Choroid plexus epithelial cell (primary cell): ENCODE measurements around the gene PRKRIP1.

Experiments used
- DNase-seq: peaks from one replicate; pipeline ENCODE4 v3.0.0-alpha.2; 2010; ENCODE audit warnings: low read depth
- H3K4me3 ChIP-seq: 2 replicates; pipeline ENCODE4 v1.5.1; 2011; ENCODE audit warnings: low read depth, mild to moderate bottlenecking, control low read depth, low read length, moderate library complexity
- TF ChIP-seq, protein P1 (sequence below): conservative IDR thresholded peaks from 2 replicates; pipeline ENCODE4 v1.5.1; 2011; ENCODE audit warnings: low read depth, mild to moderate bottlenecking, control low read depth, inconsistent platforms, low read length, moderate library complexity

Gene PRKRIP1

DNA sequence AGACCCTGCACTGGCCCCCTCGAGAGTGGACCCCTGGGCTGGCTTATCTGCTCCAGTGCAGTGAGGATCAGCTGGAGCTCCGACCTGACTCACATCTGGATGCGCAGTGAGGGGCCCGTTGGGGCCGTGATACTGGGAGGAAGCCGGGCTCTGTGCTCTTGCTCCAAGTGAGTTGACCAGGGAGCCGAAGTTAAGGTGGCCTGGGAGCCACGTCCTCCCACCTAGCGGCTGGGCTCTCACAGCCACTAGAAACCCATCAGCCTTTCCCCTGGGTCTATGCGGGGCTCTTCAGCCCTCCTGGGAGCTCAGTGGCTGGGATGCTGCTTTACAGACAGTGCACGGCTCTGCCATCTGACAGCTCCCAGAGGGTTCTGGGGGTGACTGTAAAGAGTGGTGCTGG is 59.4 kb downstream of the PRKRIP1 start:
- TF ChIP-seq, protein P1, sequence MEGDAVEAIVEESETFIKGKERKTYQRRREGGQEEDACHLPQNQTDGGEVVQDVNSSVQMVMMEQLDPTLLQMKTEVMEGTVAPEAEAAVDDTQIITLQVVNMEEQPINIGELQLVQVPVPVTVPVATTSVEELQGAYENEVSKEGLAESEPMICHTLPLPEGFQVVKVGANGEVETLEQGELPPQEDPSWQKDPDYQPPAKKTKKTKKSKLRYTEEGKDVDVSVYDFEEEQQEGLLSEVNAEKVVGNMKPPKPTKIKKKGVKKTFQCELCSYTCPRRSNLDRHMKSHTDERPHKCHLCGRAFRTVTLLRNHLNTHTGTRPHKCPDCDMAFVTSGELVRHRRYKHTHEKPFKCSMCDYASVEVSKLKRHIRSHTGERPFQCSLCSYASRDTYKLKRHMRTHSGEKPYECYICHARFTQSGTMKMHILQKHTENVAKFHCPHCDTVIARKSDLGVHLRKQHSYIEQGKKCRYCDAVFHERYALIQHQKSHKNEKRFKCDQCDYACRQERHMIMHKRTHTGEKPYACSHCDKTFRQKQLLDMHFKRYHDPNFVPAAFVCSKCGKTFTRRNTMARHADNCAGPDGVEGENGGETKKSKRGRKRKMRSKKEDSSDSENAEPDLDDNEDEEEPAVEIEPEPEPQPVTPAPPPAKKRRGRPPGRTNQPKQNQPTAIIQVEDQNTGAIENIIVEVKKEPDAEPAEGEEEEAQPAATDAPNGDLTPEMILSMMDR: no peak
- DNase-seq: no peak
- no peak overlapping the region for H3K4me3 ChIP-seq

DNA sequence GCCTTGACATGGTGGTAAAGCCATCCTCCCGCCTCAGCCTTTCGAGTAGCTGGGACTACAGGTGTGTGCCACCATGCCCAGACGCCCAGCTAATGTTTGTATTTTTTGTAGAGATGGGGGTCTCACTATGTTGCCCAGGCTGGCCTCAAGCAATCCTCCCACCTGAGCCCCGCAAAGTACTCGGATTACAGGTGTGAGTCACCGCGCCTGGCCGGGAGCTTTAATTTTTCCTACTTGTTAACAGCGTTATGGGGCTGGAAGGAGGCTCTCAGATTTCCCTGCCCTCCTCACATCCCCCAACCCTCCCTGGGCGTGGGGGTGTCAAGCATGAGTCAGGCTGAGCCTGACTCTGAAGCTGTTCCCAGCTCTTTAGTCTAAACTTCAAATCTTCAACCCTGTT is 60.2 kb downstream of the PRKRIP1 start:
- no peak overlapping the region for H3K4me3 ChIP-seq
- peak; percentile 29 for DNase-seq
- TF ChIP-seq, protein P1: no peak

DNA sequence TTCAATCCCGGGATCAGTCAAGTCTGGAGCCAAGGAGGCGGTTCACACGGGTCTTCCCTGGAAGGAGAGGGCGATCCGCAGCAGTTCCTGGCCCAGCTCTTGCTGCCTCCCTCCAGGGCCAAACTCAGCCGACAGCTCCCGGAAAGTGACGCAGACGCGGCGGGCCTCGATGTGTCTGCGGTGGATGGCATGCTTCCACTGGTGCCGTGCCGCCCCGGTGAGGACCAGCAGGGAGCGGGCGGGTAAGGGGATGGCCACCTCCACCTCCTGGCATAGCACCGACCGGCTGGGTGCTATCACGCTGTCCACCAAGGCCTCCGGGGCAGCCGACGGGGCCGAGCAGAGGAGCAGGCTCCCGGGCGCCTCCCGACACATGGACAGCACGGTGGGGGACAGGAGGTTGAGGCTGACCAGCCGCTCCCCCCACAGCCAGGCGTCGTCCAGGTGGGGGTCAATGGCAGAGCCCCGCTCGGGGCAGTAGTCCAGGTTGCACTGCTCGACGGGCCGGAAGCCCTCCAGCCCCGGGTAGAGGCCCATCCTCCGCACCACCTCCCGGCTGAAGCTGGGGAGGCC is 61.3 kb downstream of the PRKRIP1 start:
- DNase-seq: no peak
- no peak overlapping the region for H3K4me3 ChIP-seq
- TF ChIP-seq, protein P1: no peak

DNA sequence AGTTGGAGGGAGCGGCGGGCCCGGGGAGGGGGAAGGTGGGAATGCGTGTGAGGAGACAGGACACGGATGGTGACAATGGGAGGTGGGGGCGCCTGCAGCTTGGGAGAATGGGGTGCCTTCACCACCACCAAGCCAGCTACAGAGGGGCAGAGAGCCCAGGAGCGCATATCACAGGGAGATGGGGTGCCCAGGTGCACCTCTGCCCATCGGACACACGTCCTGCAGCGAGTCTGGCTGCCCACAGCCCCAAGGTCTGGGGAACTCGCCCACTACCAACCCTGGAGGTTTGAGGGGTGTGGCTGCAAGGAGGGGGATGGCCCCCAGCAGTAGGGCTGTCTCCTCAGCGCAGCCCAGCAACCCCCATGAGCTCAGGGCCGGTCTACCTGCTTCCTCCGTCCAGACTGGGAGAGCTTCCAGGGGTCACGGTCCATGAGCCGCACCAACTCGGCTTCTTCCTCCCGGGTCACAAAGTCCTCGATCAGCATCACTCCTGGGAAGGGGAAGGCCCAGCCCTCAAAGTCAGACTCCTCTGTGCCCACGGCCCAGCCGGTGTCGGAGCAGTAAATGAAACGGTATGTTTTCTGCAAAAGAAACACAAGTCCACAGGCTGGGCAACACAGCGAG is 63.2 kb downstream of the PRKRIP1 start:
- DNase-seq: no peak
- H3K4me3 ChIP-seq: no peak overlapping the region
- TF ChIP-seq, protein P1: no peak

DNA sequence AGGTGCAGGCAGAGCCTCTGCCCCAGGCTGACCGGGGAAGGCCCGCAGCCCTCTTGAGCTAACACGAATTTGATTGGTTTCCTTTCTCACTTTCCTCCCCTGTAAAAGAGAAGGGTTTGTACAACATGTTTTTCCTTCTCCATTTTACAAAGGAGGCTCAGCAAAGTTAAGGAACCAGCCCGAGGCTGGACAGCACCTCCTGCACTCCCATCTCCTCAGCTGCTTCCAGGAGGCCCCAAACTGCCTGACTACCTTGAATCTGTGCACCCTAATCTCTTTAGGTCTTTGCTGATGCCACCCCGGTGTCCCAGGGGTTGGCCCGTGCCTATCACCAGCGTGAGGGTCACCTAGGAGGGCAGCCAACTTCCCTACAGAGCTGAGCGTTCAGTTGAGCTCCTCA is 64.3 kb downstream of the PRKRIP1 start:
- no peak for DNase-seq
- TF ChIP-seq, protein P1: no peak
- H3K4me3 ChIP-seq: no peak overlapping the region

DNA sequence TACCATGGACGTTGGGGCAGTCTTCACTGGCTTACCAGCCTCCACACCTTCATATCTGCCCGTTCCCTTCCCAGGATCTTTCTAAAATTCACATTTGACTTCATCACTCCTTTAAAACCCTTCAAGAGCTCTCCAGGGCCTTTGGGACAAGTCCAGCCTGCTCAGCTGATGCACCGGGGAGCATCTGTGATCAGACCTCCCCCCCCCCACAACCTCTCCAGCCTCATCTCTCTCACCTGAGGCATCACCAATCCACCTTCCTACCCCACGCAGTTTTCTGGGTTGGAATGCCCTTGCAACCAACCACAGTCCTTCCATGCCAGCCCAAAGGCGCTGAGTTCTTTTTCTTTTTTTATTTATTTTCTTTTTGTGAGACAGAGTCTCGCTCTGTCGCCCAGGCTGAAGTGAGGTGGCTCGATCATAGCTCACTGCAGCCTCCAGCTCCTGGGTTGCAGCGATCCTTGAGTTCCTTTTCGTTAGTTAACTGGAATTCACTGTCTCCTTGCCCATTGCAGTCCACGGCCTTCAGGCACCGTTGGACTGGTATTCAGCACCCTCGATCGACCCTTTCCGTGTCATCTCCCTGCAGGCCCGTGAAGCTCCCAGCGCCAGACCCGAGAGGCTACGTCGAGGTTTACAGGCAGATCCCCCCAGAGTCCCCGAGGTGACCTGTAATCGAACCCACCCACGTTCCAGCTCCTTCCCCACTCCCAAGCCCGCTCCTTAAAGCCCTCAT is 67.8 kb downstream of the PRKRIP1 start:
- DNase-seq: peak; percentile 40
- TF ChIP-seq, protein P1: no peak
- H3K4me3 ChIP-seq: peak overlapping the region; percentile 100
